HG02885 (cell line): Measurements from ENCODE around the gene HAUS8.
"Not testable (repeated sequence)": the region's sequence is repeated elsewhere in the genome, so short reads cannot be mapped to it uniquely, and the experiment has no call there.

ENCODE experiments used
- ATAC-seq: cut with Tn5 transposase; IDR thresholded peaks from one replicate; pipeline ENCODE4 v1.9.1; 2021; ENCODE audit warnings: mild to moderate bottlenecking; ENCODE audit not compliant: unreplicated experiment, poor library complexity

Gene HAUS8

DNA sequence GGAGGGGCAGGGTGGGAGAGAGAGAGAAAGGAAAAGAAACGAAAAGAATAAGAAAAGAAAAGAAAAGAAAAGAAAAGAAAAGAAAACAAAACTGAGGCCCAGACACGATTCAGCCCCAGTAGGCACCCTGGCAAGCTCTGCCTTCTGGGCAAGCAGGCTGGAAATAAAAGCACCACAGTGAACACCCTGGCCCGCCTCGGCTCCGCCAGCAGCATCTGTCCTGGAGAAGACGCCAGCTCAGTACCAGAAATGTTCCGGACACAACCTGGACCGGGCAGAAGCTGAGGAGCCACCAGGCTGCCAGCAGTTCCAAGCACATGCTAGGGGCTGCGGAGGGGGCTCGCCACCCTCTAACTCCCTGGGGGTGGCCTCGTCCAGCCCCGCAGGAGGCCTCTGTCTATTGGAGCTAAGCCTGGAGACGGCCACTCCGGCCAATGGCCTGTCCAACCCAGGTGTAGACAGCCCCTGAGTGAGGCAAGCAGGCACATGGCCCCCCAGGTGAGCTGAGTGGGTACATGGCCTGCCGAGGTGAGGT lies 37.2 kb downstream of the HAUS8 start:
- ATAC-seq: no peak

- no peak for ATAC-seq
These were observed 38.1 kb downstream of the HAUS8 start for GRCh38 chr19:17037184-17037583.

DNA sequence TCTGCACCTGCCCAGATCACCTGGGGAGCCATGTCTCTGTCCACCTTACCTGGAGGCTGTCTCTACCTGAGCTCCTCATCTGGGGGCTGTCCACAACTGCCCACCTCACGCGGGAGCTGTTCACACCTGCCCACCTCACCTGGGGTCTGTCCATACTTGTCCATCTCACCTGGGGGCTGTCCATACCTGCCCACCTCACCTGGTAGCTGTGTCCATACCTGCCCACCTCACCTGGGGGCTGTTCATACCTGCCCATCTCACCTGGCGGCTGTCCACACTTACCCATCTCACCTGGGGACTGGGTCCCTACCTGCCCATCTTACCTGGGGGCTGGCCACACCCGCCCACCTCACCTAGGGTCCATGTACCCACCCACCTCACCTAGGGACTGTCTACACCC lies 38.6 kb downstream of the HAUS8 start:
- no peak for ATAC-seq

- ATAC-seq: no peak
These were observed 39.3 kb downstream of the HAUS8 start for GRCh38 chr19:17035842-17036424.

- no peak for ATAC-seq
These were observed 43.5 kb downstream of the HAUS8 start for GRCh38 chr19:17031741-17032140.

- ATAC-seq: no peak
These were observed 47.7 kb downstream of the HAUS8 start for GRCh38 chr19:17027535-17027975.

DNA sequence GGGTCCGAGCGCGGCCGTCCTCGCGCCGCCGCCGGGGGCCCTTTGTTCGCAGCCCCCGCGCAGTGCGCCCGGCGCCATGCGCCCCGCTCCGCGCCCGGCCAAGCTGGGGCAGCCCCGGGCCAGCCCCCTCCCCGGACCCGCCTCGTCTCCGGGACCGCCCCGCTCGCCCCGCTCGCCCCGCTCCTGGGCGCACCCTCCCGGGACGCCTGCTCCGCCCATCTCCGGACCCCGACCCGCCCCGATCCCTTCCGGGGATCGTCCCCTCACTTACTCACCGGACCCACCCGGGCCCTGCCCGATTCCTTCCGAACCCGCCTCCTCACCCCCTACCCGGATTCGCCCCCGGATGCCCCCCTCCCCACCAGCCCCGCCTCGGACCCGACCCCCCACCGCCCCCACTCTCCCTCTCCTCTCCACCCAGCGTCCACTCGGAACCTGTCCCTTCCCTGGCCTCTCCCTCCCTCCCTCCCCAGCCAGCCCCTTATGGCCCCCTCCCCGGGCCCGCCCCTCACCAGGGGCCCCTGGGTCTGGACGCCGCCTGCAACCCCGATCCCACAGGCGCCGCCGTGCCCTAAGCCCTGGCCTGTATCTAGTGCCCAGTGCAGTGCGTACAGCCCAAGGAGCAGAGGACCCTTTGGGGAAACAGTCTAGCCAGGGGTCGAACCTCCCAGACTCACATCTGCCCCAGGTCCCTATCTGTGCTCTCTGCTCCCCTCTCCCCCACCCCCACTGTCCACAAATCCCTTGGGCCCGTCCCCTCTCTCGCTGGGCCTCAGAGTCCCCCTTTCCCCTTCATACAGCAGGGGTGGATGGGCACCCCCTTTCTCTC lies 48.3 kb downstream of the HAUS8 start, which contains the start of gene CPAMD8:
CPAMD8 (minus strand) TSS at position 105 of the 829 bp plus-strand sequence. CDS start 168 bp downstream, outside the sequence.
- ATAC-seq: no peak

DNA sequence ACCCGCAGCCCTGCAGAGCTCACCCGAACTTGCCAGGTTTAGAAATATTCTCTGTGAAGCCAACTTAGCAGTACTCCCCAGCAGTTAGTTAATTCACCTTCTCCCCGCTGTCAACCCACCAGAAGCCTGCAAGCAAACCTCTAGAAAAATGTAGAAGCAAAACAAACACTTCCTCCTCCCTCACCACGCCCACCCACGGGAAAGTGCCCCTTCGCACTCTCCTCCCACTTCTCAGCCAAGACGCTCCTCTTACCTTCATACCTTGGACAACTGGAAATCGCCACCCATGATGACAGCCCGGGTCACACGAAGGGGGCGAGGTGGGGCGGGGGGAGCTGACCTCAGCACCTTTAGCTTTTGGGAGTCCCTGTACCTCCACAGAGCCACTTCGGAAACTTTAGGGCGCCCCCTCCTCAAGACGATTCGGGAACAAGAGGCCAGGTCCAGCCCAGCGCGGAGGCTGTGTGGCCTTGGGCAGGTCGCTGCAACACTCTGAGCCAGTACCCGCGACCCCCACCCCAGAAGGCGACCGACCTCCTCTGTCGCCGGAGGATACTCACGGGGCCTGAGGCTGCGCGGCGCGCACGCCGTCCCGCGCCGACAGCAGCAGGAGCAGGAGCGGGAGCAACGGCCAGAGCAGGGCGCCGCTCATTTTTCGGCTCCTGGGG lies 49.1 kb downstream of the HAUS8 start:
- no peak for ATAC-seq

DNA sequence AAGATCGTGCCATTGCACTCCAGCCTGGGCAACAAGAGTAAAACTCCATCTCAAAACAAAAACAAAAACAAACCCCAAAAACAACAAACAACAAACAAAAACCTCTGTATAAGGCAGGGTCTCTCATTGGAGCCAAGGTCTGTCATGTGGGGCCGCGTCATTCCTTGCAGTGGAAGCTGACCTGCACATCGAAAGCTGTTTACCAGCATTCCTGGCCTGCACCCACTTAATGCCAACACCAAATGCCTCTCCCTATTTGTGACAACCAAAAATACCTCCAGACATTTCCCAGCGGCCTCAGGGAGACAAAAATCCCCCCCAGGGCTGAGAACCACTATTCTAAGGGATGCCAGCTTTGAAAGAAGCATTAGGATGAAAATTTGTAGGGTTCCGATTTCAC lies 49.9 kb downstream of the HAUS8 start:
- ATAC-seq: no peak

GRCh38 chr19:17024941-17025340 lies 50.3 kb downstream of the HAUS8 start:
- ATAC-seq: not testable (repeated sequence)

- ATAC-seq: no peak
These were observed 51.4 kb downstream of the HAUS8 start for GRCh38 chr19:17023805-17024204.

DNA sequence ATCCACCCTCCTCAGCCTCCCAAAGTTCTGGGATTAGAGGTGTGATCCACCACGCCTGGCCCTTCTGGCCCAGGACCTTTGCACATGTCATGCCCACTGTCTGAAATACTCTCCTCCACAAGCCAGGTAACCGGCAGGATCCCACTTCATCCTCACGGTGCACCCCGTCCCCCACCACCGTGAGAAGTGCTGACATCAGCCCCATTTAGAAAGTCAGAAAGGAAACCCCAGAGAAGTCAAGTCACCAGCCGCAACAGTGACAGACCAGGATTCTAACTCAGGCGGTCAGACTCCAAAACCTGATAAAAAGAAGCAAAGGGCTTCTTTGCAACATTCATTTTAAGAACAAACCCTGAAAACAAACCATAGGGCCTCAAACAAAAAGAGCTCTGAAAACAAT lies 52.5 kb downstream of the HAUS8 start:
- no peak for ATAC-seq

DNA sequence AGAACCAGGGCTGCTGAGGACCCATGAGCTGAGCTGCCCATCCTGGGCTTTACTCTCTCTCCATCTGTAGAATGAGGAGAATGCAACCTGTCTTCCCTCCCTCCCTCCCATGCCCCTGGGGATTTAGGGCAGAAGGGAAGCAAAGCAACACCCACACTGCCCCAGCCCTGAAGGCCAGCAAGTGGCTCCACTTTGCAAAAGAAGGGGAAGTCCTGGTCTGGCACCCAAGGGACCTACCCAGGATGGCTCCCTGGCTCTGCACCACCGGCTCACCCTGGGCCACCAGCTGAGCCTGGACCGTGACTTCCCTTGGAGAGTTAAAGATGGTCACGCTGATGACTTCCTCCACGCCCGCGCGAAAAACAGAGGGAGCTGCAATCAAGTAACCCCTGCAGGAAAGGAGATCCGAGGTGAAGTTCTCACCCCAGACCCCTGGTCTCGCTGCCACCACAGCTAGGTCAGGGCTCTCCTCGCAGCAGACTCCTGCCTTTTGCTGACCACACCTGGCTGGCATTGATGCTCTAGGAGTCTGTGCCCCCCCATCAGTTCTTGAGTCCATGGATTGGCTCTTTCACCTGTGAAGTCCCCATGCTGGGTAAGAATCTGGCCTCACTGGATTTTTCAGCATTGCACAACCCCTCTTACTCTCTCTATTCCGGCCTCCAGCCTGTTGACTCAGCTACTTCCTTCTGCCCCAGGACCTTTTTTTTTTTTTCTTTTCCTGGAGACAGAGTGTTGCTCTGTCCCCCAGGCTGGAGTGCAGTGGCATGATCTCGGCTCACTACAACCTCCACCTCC lies 53.3 kb downstream of the HAUS8 start:
- no peak for ATAC-seq

DNA sequence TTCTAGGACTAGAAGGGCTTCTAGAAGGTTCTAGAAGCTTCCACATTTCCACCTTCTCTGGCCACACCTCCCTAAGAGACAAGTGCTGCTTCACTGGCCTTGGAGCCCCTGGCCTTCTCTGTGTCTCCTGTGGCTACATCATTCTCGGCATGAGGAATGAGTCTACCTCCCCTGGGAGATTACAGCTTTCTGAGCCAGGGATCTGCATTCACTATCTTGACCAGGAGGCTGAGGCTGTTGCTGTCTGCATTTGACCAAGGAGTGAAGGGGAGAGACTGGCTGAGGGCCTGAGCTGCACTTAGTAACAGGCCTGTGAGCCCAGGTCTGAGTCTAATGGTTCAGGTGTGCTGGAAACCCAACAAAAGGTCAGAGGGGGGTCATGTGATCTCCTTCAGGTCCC lies 53.9 kb downstream of the HAUS8 start:
- no peak for ATAC-seq

- ATAC-seq: no peak
These were observed 54.4 kb downstream of the HAUS8 start for GRCh38 chr19:17020823-17021222.

DNA sequence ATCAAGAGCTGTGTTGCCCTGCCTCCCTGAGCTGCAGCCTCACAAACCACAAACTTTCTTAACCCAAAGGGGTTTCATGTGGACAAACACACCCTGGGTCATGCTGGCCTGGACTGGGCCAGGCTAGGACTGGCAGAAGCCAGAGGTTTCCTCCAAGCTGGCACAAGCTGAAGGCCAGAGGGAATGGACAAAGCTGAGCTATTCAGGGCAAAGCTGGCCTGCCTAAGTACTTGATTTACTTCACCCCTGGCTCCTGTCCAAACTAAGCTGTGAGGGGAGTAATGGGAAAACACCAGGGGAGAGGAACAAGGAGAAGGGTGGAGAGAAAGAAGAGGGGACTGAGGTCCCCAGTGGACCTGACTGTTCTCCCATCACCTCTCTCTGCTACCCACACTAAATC lies 54.9 kb downstream of the HAUS8 start:
- no peak for ATAC-seq

- ATAC-seq: not testable (repeated sequence)
These were observed 60.9 kb downstream of the HAUS8 start for GRCh38 chr19:17014212-17014861.

GRCh38 chr19:17011485-17011884 lies 63.8 kb downstream of the HAUS8 start:
- ATAC-seq: no peak

- ATAC-seq: no peak
These were observed 68.7 kb downstream of the HAUS8 start for GRCh38 chr19:17006579-17006978.

DNA sequence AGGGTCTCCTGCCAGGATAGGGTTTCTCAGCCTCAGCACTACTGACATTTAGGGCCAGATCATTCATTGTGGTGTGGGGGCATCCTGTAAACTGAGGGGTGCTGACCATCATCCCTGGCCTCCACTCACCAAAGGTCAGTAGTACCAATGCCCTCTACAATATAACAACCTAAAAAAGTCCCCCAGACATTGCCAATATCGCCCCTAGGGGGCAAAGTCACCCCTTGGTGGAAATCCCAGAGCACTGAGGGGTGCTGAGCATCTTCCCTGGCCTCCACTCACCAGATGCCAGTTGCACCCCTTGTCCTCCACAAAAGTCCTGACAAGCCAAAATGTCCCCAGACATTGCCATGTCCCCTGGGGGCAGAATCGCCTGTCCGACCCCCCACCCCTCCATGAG lies 70.3 kb downstream of the HAUS8 start:
- ATAC-seq: no peak
